Esophagus muscularis mucosa (tissue), 3 donors: ENCODE measurements around the gene SLC8B1.

Source experiments
- CTCF ChIP-seq, 3 experiments: fragments of 200-600 bp in 2 of 3; fragments of 450-650 bp in 1 of 3; sonication (generic) in 2 of 3; IDR thresholded peaks; one replicate each; pipeline ENCODE4 v1.5.1; 2017 to 2019; ENCODE audit warnings: antibody characterized with exemption in 3 of 3, mild to moderate bottlenecking in 2 of 3, moderate library complexity in 1 of 3
- POLR2A ChIP-seq: fragments of 450-650 bp; IDR thresholded peaks from one replicate; pipeline ENCODE4 v1.6.1; 2017; ENCODE audit warnings: antibody characterized with exemption, moderate library complexity, mild to moderate bottlenecking, low read depth

- no peak for TF ChIP-seq POLR2A
- TF ChIP-seq CTCF (IDR thresholded peaks at IDR 0.05): no peak
These were observed 18.8 kb downstream of the SLC8B1 start for GRCh38 chr12:113316155-113316554.
